GM19351 (cell line): ENCODE measurements around the gene GPBP1L1.

ENCODE experiments used
- ATAC-seq: cut with Tn5 transposase; IDR thresholded peaks from one replicate; pipeline ENCODE4 v1.9.1; 2021; ENCODE audit warnings: mild to moderate bottlenecking, moderate library complexity; ENCODE audit not compliant: unreplicated experiment

Gene GPBP1L1

GRCh38 chr1:45643321-45643720, 43.0 kb downstream of the GPBP1L1 start:
- no peak for ATAC-seq

DNA sequence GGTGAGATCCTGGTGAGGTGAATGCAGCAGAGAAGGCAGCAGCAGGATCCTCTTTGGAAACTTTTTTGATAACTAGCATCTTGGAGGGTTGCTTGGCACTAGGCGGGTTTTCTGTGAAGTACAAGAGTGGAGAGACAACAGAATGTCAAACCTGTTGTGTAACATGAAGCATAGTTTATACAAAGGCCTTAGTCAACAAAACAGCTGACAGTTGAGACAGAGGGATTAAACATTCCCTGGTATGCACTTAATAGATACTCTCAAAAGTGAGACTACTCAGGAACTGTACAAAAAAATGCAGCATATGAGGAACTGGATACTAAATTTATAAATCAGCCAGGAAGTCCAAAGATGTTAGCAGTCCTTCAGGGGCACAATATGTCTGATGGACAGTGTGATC, 46.0 kb downstream of the GPBP1L1 start:
- ATAC-seq, result no peak

- no peak for ATAC-seq
Measured at GRCh38 chr1:45635211-45635610, 51.1 kb downstream of the GPBP1L1 start.

- no peak for ATAC-seq
Measured at GRCh38 chr1:45630429-45630828, 55.9 kb downstream of the GPBP1L1 start.

- ATAC-seq, result no peak
Measured at GRCh38 chr1:45629035-45629434, 57.3 kb downstream of the GPBP1L1 start.

- ATAC-seq, result no peak
Measured at GRCh38 chr1:45623972-45624371, 62.4 kb downstream of the GPBP1L1 start, which contains the start of gene CCDC17. Gene CCDC17 (minus strand): TSS chr1:45624054. CDS start chr1:45623909, 145 bp downstream.

DNA sequence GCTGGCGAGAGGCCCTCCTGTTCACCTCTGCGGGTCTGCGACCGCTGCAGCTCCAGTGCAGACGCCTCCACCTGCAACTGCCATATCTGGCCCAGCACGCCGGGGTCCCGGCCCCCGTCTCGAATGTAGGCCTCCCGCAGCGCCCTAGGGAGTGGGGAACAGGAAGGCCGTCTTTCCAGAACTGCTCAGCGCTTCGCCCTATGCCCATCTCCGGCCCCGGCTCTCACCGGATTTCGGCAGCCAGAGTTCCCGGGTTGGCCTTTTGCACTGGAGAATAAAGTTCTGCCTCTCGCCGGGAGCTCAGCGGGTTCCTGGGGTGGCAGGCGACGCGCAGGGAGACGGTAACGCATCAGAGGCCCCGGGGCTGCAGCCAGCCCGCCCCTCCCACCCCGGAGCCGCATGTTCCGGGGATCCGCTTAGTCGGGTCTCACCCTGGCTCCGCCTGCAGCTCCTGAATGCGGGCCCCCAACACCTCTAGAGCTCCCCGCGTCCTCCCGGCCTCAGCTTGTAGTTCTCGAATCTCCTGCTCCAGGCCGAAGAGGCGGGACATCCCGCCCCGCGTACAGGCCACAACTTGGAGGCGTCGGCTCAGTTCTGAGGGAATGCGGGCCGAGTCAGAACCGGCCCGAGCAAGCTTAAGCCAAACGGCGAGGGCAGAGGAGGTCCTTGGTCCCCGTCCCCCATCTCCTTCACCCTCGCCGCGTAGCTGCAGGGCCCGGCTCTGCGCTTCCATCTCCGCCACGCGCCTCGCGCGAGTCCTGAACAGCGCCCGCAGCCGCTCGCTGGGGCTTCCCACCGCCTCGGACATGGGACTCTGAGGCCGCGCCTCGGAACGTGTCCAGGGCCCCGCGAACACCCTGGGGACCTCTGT, 63.6 kb downstream of the GPBP1L1 start:
- no peak for ATAC-seq

- no peak for ATAC-seq
Measured at GRCh38 chr1:45621895-45622523, 64.3 kb downstream of the GPBP1L1 start.

DNA sequence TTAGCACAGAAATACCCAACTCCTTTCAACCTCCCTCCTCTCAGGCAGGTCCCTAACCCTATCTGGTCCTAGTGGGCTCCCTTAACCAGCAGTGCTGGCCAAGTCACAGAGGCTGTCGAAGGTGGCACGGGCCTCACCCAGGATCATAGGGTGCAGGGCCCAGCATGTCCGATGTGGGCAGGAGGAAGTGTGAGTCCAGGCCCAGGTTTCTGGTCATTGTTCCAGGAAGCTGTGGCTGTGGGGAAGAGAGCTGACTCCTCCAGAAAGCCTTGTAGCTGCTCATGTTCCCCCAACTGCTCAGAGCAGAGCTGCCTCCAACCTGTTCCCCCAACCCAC, 64.9 kb downstream of the GPBP1L1 start:
- ATAC-seq, result no peak

GRCh38 chr1:45620588-45621500, 65.5 kb downstream of the GPBP1L1 start:
- ATAC-seq, result no peak

DNA sequence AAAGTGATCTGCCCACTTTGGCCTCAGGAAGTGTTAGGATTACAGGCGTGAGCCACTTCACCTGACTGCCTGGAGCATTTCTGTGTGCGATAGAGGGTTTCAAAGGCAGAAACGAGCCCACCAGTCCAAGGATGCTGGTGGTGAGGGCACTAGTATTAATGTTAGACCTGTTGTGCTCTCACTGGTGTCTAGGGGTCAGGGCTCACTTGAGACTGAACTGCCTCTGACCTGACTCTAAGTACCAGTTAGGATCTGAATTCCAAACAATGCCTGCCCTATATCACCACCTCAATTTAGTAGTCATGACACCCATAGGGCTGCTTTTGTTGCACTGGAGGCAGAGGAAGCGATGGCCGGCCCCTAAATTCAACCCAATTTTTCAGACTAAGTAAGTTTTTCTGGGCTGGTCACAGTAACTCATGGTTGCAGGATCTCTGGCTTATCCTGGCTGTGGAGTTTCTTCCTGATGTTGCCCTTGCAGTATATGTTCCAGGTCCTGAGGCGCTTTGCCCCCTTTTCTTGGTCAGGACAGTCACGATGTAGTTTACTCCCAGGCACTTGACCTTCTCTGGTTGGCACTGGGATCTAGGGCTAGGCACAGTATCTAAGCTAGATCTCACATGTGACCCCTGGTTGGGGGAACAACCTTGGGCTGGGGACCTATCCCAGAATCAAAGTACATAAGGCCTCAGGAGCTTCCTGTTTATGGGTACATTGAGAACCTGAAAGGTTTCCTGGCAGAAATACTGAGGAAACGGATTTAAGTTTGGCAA, 67.0 kb downstream of the GPBP1L1 start:
- ATAC-seq, result no peak

DNA sequence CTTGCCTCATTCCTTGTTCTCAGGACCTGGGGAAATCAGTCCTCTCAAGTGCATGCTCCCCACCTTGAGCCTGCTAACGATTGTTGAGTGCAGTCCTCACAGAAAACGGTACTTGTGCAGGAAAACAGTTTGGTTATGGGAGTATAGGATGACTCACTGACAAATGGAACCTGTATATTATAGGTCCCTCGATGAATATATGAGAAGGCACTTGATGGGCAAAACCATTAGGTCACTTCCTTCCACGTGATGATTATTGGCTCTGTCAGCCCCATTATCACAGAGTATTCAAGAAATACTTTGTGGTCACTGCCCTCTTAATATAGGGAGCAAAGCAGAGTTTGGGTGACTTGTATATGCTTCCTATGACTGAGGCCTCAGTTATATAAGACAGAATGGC, 68.7 kb downstream of the GPBP1L1 start:
- no peak for ATAC-seq

DNA sequence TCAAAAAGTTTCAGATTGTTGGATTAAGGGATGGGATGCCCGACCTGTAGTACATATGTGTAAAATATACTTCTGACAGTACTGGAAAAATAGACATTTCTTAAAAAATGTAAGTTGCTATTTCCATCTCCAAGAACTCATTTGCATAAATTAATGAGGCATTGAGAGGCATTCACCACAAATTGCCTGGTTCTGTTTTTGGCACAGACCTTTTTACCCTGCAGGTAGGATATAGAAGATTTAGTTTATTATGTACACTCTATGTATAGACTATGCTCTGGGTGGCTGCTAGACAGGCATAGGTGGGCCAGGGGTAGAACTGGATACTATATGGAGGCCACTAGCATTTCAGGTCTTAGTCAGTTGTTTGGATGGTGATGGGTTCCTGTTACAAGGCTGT, 70.4 kb downstream of the GPBP1L1 start:
- no peak for ATAC-seq

DNA sequence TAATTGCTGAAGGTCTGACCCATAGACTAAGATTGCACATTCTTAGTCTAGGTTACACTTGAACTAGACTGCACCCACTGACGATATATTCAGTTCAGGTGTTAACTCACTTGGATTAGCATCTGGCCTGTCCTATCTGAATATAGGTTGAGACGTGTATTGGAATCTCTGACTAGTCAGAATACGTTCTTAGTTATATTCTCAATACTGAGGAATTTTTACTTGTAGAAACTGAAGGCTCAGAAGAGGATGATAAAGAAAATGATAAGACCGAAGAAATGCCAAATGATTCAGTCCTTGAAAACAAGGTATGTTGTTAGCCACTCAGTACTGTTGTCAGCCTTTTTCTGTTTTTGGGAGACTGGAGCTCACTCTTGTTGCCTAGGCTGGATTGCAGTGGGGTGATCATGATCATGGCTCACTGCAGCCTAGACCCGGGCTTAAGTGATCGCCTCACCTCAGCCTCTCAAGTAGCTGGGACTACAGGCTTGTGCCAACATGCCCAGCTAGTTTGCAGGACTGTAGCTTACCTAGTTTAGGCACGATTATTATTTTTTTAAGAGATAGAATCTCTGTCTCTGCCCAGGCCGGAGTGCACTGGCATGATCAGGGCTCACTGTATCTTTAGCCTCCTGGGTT, 73.3 kb downstream of the GPBP1L1 start:
- no peak for ATAC-seq

DNA sequence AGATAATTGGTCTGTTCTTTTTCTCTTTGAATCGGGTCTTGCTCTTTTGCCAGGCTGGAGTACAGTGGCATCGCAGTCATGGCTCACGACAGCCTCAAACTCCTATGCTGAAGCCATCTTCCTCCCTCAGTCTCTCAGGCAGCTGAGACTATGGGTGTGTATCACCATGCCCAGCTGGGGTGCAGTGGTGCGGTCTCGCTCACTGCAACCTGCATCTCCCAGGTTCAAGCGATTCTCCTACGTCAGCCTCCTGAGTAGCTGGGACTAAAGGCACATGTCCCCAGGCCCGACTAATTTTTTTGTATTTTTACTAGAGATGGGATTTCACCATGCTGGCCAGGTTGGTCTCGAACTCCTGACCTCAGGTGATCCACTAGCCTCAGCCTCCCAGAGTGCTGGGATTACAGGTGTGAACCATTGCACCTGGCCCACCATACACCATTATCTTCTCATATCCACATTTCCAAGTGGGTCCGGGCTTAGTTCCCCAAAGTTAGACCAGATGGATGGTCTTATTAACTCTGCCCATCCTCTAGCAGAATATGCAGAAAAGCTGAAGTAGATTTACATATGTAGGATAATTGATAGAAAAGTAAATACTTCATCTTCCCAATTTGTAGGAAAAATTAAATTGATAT, 75.6 kb downstream of the GPBP1L1 start:
- no peak for ATAC-seq

DNA sequence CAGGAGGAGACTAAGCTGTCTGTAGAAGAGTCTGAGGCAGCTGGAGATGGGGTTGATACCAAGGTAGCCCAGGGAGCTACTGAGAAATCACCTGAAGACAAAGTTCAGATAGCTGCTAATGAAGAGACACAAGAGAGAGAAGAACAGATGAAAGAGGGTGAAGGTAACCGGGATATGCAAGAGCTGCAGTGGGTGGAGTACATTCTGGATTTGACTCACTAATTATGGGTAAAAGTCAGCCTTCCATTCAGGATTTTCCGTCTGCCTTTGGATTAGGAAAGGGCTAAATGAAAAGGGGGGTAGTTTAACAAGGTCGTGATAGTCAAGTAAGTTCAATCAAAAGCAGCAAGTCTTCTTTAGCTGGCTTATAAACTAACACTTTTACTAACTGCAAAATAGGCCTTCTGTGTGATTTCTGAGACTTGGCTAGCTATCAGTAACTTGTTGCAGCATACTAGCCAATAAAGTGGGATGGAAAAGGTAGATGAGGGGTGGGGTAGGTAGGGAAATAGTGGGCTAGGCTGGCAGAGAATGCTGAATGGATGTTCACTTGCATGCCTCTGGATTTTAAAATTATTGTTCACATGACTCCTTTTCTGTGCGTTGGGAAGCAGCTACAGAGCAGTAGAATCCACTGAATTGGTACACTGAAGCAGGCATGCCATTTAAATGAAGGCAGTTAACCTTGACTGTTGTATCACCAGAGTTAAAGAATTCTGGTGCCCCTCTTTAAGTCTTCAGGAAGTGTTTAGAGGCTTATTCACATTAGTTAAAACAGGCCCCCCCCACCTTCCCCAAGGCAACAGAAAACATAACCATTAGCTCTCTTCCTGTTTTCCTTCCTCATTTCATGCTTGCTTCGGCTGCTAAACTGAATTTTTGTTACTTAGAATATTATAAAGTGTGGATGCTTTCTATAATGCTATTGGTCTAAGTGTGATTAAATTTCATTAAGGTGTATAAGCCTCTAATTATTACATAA, 77.9 kb downstream of the GPBP1L1 start:
- ATAC-seq, result no peak

- ATAC-seq, result no peak
Measured at GRCh38 chr1:45607404-45608074, 78.8 kb downstream of the GPBP1L1 start.

DNA sequence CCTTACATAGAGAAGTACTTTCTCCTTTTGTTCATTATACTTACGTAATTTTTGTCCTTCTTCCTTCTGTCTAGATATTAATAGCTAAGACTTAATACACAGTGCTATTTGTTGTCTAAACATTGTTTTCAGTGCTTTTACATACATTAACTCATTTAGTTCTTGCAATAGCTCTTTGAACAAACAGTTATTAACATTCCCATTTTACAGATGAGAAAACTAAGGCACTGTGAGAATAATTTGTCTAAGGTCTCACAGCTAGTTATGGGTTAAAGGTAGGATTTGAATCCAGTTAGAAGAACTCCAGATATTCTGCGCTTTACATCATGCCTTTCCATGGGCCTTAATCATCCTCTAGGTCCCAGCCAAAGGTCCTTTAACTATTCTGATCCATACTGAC, 82.1 kb downstream of the GPBP1L1 start:
- ATAC-seq, result no peak
